ENCODE results near the gene ASGR2.

DNA sequence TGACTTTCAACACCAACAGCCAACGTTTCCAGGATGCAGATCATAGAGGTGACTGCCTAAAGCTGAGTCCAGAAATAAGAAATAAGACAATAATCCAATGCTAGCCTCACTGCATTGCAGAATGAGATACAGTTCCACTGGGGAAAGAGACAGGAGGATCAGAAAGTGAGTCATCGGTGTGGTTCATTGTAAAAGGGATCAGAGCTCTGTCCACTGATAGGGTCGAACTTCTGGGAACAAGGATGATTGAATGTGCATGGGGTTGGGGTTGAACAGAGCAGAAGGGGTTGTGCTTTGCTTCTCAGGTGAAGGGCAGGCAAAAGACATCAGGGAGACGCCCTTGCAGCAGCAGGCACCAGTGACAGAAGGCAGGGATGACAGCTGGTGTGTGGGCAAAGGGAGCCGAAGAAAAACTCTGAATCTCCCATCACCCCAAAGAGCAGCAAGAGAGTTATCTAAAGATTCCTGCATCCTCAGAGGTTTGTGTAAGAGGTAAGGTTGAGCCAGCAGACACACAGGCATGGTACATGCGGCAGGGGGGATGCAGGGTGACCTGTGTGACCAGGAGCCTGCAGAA is 51.0 kb downstream of the ASGR2 start:
- TF ChIP-seq AR (CRISPR knock-in tag; IDR thresholded peaks at IDR 0.05): no peak
- no peak for TF ChIP-seq RORB (CRISPR knock-in tag; IDR thresholded peaks at IDR 0.05)
- TF ChIP-seq, protein P1, sequence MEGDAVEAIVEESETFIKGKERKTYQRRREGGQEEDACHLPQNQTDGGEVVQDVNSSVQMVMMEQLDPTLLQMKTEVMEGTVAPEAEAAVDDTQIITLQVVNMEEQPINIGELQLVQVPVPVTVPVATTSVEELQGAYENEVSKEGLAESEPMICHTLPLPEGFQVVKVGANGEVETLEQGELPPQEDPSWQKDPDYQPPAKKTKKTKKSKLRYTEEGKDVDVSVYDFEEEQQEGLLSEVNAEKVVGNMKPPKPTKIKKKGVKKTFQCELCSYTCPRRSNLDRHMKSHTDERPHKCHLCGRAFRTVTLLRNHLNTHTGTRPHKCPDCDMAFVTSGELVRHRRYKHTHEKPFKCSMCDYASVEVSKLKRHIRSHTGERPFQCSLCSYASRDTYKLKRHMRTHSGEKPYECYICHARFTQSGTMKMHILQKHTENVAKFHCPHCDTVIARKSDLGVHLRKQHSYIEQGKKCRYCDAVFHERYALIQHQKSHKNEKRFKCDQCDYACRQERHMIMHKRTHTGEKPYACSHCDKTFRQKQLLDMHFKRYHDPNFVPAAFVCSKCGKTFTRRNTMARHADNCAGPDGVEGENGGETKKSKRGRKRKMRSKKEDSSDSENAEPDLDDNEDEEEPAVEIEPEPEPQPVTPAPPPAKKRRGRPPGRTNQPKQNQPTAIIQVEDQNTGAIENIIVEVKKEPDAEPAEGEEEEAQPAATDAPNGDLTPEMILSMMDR (IDR thresholded peaks at IDR 0.05): no peak
- TF ChIP-seq ATF1 (CRISPR knock-in tag; IDR thresholded peaks at IDR 0.05): no peak
- no peak for TF ChIP-seq RELA (CRISPR knock-in tag; IDR thresholded peaks at IDR 0.05; ENCODE audit: borderline replicate concordance)
- TF ChIP-seq NR2C2 (CRISPR knock-in tag; IDR thresholded peaks at IDR 0.05): no peak
- no peak for TF ChIP-seq SP1 (CRISPR knock-in tag; conservative IDR thresholded peaks at IDR 0.05)
- no peak for TF ChIP-seq GABPB1 (CRISPR knock-in tag; IDR thresholded peaks at IDR 0.05)
- no peak for TF ChIP-seq SMAD4 (CRISPR knock-in tag; IDR thresholded peaks at IDR 0.05)
- no peak for TF ChIP-seq ZNF281 (CRISPR knock-in tag; IDR thresholded peaks at IDR 0.05)
- TF ChIP-seq NFYB (CRISPR knock-in tag; conservative IDR thresholded peaks at IDR 0.05; ENCODE audit: low read depth): no peak
- TF ChIP-seq ELF4 (CRISPR knock-in tag; IDR thresholded peaks at IDR 0.05; ENCODE audit: low read depth): no peak
- TF ChIP-seq, protein P2, sequence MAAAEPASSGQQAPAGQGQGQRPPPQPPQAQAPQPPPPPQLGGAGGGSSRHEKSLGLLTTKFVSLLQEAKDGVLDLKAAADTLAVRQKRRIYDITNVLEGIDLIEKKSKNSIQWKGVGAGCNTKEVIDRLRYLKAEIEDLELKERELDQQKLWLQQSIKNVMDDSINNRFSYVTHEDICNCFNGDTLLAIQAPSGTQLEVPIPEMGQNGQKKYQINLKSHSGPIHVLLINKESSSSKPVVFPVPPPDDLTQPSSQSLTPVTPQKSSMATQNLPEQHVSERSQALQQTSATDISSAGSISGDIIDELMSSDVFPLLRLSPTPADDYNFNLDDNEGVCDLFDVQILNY (CRISPR knock-in tag; IDR thresholded peaks at IDR 0.05): no peak

All from WTC11 (cell line).